GM18520 (cell line): ENCODE measurements around the gene CSNK1G2.

ENCODE experiments used
- ATAC-seq: cut with Tn5 transposase; IDR thresholded peaks from one replicate; pipeline ENCODE4 v1.9.1; 2021; ENCODE audit not compliant: unreplicated experiment

Gene CSNK1G2

DNA sequence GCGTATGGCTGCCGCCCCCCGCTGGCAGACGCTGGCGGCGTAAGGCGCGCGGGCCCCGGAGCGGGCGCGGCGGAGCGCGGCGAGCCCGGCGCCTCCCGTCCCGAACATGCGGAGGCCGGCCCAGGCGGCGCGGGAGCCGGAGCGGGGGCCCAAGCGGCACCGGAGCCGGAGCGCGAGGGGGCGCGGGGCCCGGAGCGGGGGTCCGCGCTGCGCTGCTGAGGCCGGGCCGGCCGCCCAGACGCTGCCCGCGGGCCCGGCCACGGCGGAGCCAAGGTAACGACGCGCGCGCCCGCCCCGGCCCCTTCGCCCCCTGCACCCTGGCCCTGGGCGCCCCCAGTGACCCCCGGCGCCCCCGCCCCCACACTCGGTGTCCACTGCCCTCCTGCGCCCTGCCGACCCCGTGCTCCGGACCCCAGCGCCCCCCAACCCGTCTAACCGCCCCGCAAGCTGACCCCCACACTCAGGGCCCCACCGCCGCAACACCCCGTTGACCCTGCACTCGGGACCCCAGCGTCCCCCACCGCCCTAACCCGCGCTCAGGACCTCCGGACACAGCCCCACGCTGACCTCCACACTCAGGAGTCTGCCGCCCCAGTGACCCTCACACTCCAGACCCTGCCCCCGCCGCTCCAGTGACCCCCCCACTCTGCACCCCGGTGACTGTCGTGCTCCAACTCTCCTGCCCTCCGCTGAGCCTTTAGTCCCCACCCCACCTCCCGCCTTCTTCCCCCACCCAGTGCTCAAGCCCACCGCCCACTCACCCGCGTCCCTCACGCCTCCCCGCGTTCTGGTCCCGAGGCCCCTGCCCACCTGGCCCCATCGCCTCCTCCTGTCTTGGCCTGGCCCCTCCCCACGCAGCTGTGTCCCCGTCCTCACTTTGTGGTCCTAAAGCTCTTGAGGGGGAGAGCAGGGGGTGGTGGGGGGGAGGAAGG lies at the start of gene CSNK1G2:
Gene CSNK1G2 (plus strand): TSS at position 27 of the 932 bp plus-strand sequence. CDS start 28,601 bp downstream, outside the sequence.
- peak; percentile 53 for ATAC-seq

- no peak for ATAC-seq
Measured at GRCh38 chr19:1893791-1894190, 47.2 kb upstream of the CSNK1G2 start.

DNA sequence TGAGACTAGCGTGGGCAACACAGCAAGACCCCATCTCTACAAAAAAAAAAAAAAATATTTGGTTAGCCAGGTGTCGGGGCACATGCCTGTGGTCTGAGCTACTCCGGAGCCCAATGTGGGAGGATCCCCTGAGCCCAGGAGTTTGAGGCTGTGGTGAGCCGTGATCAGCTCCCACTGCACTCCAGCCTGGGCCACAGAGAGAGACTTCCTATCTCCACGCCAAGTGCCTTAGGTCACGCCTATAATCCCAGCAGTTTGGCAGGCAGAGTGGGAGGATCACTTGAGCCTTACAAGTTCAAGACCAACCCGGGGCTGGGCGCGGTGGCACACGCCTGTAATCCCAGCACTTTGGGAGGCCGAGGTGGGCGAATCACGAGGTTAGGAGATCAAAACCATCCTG lies 44.5 kb upstream of the CSNK1G2 start:
- ATAC-seq = no peak

DNA sequence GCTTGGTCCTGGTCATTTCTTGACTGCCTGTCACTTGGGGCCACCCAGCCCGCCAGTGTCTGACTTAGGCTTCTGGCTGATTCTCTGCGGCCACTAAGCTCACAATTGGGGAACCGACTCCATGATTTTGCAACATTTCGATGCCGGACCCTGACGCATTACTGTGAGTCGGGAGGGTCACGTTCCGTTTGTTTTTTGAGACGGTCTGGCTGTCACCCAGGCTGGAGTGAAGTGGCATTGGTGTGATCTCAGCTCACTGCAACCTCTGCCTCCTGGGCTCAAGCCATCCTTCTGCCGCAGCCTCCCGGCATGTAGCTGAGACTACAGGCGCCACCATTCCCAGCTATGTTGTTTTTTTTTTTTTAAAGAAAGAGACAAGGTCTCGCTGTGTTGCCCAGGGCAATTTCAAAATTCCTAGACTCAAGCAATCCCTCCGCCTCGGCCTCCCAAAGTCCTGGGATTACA lies 39.0 kb upstream of the CSNK1G2 start:
- no peak for ATAC-seq

- ATAC-seq = no peak
Measured at GRCh38 chr19:1902923-1903322, 38.0 kb upstream of the CSNK1G2 start.

DNA sequence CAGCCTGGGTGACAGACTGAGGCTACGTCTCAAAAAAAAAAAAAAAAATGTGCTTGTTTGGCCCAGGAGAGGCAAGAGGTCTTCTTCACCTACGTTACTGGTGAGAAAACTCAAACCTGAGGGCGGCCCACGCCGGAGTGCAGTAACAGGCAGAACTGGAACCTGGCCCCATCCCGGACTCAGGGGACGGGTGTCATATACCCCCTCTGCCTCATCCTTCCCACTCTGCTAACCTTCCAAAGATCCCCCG lies 36.2 kb upstream of the CSNK1G2 start:
- ATAC-seq = no peak

DNA sequence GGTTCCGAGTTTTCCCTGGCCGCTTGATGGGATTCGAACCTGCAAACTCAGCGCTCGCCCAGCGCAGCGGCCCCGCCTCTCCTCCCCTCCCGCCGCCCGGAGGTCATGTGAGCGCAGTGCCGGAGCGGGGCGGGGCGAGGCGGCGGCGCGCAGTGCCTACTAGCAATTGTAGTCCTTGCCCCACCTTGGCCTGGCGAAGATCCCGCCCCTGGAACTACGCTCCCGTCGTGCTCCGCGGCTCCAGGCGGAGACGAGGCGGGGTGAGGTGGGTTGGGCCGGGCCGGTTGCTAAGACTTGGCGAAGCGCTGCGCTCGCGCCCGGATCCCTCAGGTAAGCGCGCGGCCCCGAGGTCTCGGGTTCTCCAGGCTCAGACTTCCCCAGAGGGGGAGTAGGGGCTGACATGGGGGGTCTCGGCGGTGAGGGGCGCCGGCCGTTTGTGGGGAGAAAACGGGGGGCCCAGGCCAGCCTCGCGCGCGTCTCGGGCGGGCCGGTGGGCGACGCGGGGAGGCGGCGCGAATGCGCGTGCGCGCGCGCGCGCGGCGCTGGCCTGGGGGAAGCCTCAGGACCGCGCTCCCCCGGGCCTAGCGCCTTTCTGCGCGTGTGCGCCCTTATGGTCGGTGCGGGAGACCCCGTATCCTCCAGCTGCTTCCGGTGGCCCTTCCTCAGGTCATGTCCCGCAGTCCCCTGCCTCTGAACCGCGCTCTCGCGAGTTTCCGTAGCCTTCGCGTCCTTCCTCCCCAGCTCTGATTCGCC lies 35.7 kb upstream of the CSNK1G2 start, which contains the start of the genes ADAT3 and SCAMP4:
Gene ADAT3 (plus strand): TSS at position 290 of the 753 bp plus-strand sequence. CDS start 6,649 bp downstream, outside the sequence.
Gene SCAMP4 (plus strand): TSS at position 290 of the 753 bp plus-strand sequence. CDS start 9,621 bp downstream, outside the sequence.
- peak; percentile 76 for ATAC-seq

DNA sequence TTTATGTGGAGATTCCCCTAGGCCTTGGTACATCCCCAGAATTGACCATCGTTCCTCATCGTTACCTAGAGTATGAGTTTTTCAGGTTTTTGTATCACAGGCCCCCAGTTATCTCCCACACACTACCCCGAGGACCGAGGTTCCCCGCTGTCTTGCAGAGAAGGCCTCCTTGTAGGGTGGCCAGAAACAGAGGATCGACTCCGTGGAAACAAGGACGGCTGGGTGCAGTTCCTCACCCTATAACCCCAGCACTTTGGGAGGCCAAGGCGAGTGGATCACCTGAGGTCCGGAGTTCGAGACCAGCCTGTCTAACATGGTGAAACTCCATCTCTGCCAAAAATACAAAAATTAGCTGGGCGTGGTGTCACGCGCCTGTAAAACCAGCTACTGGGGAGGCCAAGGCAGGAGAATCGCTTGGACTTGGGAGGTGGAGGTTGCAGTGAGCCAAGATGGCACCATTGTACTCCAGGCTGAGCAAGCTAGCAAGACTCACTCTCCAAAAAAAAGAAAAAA lies 35.1 kb upstream of the CSNK1G2 start:
- ATAC-seq = no peak

- no peak for ATAC-seq
Measured at GRCh38 chr19:1906985-1907562, 33.9 kb upstream of the CSNK1G2 start.

DNA sequence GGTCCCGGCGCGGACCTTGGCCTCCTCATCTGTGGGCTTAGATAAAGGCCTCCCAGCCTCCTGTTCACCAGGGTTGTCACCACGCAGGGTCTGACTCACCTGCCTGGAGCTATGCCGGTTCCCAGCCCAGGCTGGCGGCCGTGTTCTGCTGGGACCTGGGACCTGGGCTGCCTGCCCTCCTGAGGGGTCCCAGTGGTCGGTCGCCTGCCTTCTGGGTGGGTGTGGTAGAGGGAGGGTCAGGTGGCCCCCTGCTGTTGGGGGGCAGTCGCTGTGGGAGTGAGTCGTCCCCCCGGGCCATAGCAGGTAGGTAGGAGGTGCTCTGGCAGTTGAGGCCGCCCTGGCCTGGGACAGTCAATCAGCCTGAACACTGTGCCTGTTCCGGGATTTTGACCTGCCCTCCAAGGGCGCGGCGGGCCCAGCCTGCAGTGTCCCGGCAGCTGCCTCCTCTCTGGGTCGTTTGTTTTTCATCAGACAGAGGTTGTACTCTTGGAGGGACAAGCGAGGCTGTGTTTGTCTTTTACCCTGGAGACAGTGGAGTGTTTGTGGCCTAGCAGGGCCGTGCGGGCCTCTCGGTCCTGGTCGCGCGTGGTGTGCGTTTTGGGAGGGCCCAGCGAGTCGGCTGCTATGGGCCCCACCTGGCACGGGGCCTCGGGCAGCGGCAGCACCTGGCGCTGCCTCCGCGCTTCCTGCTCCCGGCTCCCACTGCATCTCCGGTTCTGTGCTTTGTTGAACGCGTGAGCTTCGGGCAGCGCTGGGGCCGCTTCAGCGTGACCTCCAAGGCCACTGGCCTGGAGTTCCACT lies 33.2 kb upstream of the CSNK1G2 start:
- ATAC-seq = no peak

GRCh38 chr19:1908364-1908678 lies 32.7 kb upstream of the CSNK1G2 start:
- ATAC-seq = no peak

- ATAC-seq = no peak
Measured at GRCh38 chr19:1909761-1910080, 31.3 kb upstream of the CSNK1G2 start.

GRCh38 chr19:1910177-1910576 lies 30.8 kb upstream of the CSNK1G2 start:
- no peak for ATAC-seq

GRCh38 chr19:1911098-1911497 lies 29.9 kb upstream of the CSNK1G2 start:
- no peak for ATAC-seq

- ATAC-seq = no peak
Measured at GRCh38 chr19:1911995-1912394, 29.0 kb upstream of the CSNK1G2 start.

GRCh38 chr19:1912760-1913505 lies 28.0 kb upstream of the CSNK1G2 start:
- ATAC-seq = no peak

DNA sequence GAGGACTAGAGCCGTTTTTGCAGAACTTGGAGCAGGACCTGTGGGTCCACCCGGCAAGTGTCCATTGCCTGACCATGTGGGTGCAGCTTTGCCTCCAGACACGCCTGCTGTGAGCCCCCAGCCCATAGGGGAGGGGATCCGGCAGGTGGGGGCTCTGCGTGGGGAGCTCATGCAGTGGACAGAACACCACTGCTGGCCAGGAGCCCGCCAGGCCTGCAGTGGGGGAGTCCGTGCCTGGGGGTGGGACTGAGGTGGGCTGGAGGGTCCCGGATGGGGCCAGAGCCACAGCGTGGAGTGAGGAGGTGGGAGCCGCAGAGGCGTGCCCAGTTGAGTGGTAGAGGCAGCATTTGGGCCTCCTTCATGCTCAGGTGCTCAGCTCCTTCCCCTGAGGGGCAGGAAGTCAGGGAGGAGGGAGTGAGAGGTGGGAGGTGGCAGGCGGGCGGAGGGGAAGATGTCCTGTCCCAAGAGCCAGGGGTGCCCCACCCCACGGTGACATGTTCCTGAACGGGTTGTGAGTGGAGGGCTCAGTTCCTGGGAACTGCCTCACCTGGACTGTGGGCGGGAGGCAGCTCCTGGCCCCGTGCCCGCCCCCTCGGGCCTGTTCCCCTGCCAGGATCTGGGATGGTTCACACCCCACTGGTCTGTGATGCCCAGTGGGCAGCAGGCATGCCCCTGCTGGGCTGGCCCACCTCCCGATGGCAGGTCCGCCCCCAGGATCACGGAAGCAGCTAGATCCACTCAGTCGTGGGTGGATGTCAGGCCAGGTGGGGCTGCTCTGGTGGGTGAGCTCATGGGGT lies 27.0 kb upstream of the CSNK1G2 start:
- no peak for ATAC-seq

GRCh38 chr19:1914826-1915341 lies 26.1 kb upstream of the CSNK1G2 start:
- no peak for ATAC-seq

DNA sequence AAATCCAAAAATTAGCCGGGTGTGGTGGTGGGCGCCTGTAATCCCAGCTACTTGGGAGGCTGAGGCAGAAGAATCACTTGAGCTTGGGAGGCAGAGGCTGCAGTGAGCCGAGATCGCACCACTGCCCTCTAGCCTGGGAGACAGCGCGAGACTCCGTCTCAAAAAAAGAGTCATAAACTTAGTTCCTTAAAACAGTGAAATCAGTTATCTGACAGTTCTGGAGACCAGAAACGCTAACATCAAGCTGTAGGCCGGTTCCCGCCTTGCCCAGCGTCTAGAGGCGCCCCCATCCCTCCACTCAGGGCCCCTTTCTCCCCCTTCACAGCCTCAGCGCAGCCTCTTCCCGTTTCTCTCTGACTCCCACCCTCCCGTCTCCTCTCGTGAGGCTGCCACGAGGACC lies 23.8 kb upstream of the CSNK1G2 start:
- ATAC-seq = no peak
